ENCODE data around the gene FOXP1. TPM values are rescaled to one million over a fixed set of nuclear protein-coding genes. Genes with fewer than 3 reads are reported as not detected.

FOXP1 gene
- polyA plus RNA-seq, 4 donors, result 4.9 to 66.5 (median 15.3) TPM

DNA sequence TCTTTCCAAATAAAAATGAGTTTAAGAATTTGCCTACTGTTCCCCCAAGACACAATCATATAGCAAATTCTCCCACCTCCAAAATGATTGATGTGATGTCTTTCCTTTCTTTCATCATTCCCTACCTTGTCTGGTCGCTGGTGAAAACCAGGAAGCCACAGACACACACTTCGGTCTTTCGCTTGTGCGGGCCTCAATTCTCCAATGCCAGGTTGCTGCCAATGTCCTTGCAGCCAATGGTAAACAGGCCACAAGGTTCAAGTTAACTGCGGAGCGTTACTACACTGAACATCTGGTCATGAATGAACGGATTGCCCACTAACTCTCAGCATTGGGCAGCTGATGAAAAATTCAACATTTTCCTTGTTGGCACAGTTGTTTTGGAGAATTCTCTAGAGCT, 192.2 kb downstream of the FOXP1 start:
- H3K9me3 ChIP-seq (ENCODE audit: control insufficient read depth in 2 of 2, insufficient read depth in 1 of 2, low read depth in 1 of 2, low read length in 1 of 2), result no peaks in the 10 kb centered on the region
- H3K4me3 ChIP-seq (ENCODE audit: low read depth in 1 of 3, low read length in 3 of 3), result no peak overlapping the region
- H3K27me3 ChIP-seq (ENCODE audit: control insufficient read depth in 3 of 3, insufficient read depth in 3 of 3, low read length in 3 of 3), result no peaks in the 10 kb centered on the region
- no peak for DNase-seq
- H3K36me3 ChIP-seq (ENCODE audit: control insufficient read depth in 3 of 3, insufficient read depth in 2 of 3, low read depth in 1 of 3, low read length in 3 of 3), result no peaks in the 10 kb centered on the region
- no peak for FAIRE-seq
- H3K27ac ChIP-seq (ENCODE audit: low read depth in 1 of 3, low read length in 2 of 3), result no peak overlapping the region
- 82 to 92% (median 90%) methylated on average over 7 of the region's 7 CpGs for WGBS, 3 donors
- peaks cover 0 to 10% (median 9%) of the 10 kb centered on the region in 3 donors for H3K4me1 ChIP-seq (ENCODE audit: control insufficient read depth in 3 of 3, insufficient read depth in 2 of 3, low read depth in 1 of 3, low read length in 2 of 3)

DNA sequence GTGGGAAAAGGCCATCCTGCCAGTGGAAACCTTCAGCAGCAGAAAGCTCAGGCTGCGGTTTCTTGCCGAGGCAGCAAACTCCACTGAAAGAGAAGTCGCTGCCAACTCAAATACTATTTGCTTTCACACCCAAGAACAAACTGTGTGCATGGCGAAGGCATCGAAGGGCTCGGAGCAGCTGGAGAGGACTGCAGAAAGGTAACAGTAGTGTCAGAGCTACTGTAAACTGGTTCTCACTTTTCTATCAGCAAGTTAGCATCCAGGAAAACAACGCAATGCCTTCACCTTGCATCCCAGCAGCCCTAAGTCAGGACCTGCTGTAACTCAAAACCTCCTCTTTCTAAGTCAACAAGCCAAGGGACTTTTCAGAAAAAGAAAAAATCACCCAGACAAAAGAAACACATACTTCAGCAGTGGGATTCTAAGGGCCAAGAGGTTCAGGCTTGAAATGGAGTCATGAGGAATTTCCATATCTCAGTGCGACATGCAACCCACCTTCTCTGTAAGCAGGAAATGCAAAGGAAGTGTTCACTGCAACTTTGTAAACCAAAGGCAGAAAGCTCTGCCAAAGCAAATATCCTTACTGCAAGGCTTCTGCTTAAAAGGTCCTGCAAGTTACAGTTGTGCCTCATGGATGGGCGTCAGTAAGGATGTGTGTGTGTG, 193.5 kb downstream of the FOXP1 start:
- Histone ChIP-seq H3K9me3 (ENCODE audit: control insufficient read depth in 2 of 2, insufficient read depth in 1 of 2, low read depth in 1 of 2, low read length in 1 of 2) (no peaks in the 10 kb centered on the region), H3K27me3 (ENCODE audit: control insufficient read depth in 3 of 3, insufficient read depth in 3 of 3, low read length in 3 of 3) (no peaks in the 10 kb centered on the region), H3K27ac (ENCODE audit: low read depth in 1 of 3, low read length in 2 of 3) (peak overlapping the region in 2 of 3 donors; percentile 42 to 76), H3K4me3 (ENCODE audit: low read depth in 1 of 3, low read length in 3 of 3) (no peak overlapping the region), H3K36me3 (ENCODE audit: control insufficient read depth in 3 of 3, insufficient read depth in 2 of 3, low read depth in 1 of 3, low read length in 3 of 3) (no peaks in the 10 kb centered on the region), H3K4me1 (ENCODE audit: control insufficient read depth in 3 of 3, insufficient read depth in 2 of 3, low read depth in 1 of 3, low read length in 2 of 3) (peaks cover 3 to 9% (median 7%) of the 10 kb centered on the region in 3 donors)
- WGBS, 3 donors, result 9 to 22% (median 21%) methylated on average over 9 of the region's 9 CpGs
- FAIRE-seq (no peak), DNase-seq (peak; percentile 54 to 72)

DNA sequence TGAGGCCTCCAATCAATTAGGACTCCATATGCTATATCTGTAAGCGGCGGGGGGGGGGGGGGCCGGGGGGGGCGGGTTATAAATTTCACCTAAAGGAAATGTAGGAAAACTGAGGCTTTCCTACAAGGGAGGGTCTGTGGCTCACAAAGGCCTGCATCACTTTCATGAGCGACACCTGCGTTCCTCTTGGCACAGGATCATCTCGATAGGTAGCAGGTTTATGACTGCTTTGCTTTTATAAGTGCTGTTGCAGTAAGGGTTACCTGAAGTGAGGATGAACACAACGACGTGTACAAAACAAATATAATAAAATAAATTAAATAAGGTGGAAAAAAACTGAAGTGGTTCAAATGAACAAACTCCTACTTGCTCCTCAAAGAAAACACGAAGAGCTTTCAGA, 194.3 kb downstream of the FOXP1 start:
- peaks cover 3 to 13% (median 7%) of the 10 kb centered on the region in 3 donors for H3K4me1 ChIP-seq (ENCODE audit: control insufficient read depth in 3 of 3, insufficient read depth in 2 of 3, low read depth in 1 of 3, low read length in 2 of 3)
- FAIRE-seq (no peak), DNase-seq (peak in 1 of 2 donors; percentile 52)
- peak overlapping the region in 1 of 3 donors; percentile 77 for H3K27ac ChIP-seq (ENCODE audit: low read depth in 1 of 3, low read length in 2 of 3)
- H3K36me3 ChIP-seq (ENCODE audit: control insufficient read depth in 3 of 3, insufficient read depth in 2 of 3, low read depth in 1 of 3, low read length in 3 of 3), result no peaks in the 10 kb centered on the region
- H3K9me3 ChIP-seq (ENCODE audit: control insufficient read depth in 2 of 2, insufficient read depth in 1 of 2, low read depth in 1 of 2, low read length in 1 of 2), result no peaks in the 10 kb centered on the region
- 8 to 50% (median 33%) methylated on average over 10 of the region's 10 CpGs for WGBS, 3 donors
- no peaks in the 10 kb centered on the region for H3K27me3 ChIP-seq (ENCODE audit: control insufficient read depth in 3 of 3, insufficient read depth in 3 of 3, low read length in 3 of 3)
- H3K4me3 ChIP-seq (ENCODE audit: low read depth in 1 of 3, low read length in 3 of 3), result no peak overlapping the region

DNA sequence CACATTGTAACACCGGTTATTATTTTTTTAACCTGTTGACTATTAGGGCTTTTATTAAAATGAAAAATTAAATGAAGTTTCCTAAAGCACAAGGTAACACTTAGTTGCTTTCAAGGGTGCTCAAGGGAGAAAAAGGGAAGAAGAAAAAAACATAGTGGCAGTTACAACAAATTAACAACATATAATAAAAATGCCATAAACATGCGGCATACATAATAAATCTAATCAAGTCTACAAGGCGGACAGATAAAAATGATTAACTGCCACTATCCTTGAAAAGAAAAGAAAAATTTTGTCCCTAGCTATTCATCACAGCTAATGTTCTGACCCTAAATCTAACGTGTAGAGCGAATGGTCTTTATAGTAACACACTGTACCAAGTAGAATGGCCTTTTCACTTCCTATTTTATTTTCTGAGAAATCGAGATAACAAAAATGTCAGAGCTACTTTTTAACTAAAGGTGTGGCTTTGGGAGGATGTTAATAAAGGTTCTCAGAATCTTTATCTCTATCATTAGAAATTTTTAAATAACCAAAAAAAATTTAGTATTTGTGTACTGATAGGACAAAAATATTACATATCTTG, 194.9 kb downstream of the FOXP1 start:
- 21 to 55% (median 38%) methylated on average over 6 of the region's 6 CpGs for WGBS, 3 donors

DNA sequence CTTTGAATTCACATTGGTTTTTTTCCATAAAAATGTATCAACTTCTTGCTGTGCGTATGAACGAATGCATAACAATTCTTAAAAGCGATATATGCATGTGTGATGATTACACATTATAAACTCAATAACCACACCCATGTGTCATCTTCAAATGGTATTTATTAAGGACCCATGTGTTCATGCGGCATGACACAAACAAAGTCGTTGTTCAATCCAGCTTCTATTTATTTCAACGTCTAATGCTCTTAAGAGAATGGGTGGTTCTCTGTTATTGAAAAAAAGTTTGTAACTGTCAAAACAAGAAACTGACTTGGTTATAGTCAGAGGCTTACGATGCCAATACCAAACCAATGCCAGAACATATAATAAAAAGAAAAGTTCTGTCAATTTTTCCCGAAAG, 195.9 kb downstream of the FOXP1 start:
- Histone ChIP-seq H3K9me3 (ENCODE audit: control insufficient read depth in 2 of 2, insufficient read depth in 1 of 2, low read depth in 1 of 2, low read length in 1 of 2) (no peaks in the 10 kb centered on the region), H3K36me3 (ENCODE audit: control insufficient read depth in 3 of 3, insufficient read depth in 2 of 3, low read depth in 1 of 3, low read length in 3 of 3) (no peaks in the 10 kb centered on the region), H3K4me1 (ENCODE audit: control insufficient read depth in 3 of 3, insufficient read depth in 2 of 3, low read depth in 1 of 3, low read length in 2 of 3) (peaks cover 3 to 13% (median 7%) of the 10 kb centered on the region in 3 donors), H3K4me3 (ENCODE audit: low read depth in 1 of 3, low read length in 3 of 3) (no peak overlapping the region), H3K27ac (ENCODE audit: low read depth in 1 of 3, low read length in 2 of 3) (no peak overlapping the region), H3K27me3 (ENCODE audit: control insufficient read depth in 3 of 3, insufficient read depth in 3 of 3, low read length in 3 of 3) (no peaks in the 10 kb centered on the region)
- DNase-seq, result no peak
- 89 to 90% (median 90%) methylated on average over 8 of the region's 8 CpGs for WGBS, 3 donors
- FAIRE-seq, result no peak

More for the DNA sequence above, 194.9 kb downstream of the FOXP1 start:
- DNase-seq (peak in 1 of 2 donors; percentile 45), FAIRE-seq (no peak)
- H3K36me3 ChIP-seq (ENCODE audit: control insufficient read depth in 3 of 3, insufficient read depth in 2 of 3, low read depth in 1 of 3, low read length in 3 of 3), result no peaks in the 10 kb centered on the region
- H3K4me3 ChIP-seq (ENCODE audit: low read depth in 1 of 3, low read length in 3 of 3), result no peak overlapping the region
- no peaks in the 10 kb centered on the region for H3K27me3 ChIP-seq (ENCODE audit: control insufficient read depth in 3 of 3, insufficient read depth in 3 of 3, low read length in 3 of 3)
- peaks cover 3 to 13% (median 7%) of the 10 kb centered on the region in 3 donors for H3K4me1 ChIP-seq (ENCODE audit: control insufficient read depth in 3 of 3, insufficient read depth in 2 of 3, low read depth in 1 of 3, low read length in 2 of 3)
- peak overlapping the region in 1 of 3 donors; percentile 15 for H3K27ac ChIP-seq (ENCODE audit: low read depth in 1 of 3, low read length in 2 of 3)
- no peaks in the 10 kb centered on the region for H3K9me3 ChIP-seq (ENCODE audit: control insufficient read depth in 2 of 2, insufficient read depth in 1 of 2, low read depth in 1 of 2, low read length in 1 of 2)

DNA sequence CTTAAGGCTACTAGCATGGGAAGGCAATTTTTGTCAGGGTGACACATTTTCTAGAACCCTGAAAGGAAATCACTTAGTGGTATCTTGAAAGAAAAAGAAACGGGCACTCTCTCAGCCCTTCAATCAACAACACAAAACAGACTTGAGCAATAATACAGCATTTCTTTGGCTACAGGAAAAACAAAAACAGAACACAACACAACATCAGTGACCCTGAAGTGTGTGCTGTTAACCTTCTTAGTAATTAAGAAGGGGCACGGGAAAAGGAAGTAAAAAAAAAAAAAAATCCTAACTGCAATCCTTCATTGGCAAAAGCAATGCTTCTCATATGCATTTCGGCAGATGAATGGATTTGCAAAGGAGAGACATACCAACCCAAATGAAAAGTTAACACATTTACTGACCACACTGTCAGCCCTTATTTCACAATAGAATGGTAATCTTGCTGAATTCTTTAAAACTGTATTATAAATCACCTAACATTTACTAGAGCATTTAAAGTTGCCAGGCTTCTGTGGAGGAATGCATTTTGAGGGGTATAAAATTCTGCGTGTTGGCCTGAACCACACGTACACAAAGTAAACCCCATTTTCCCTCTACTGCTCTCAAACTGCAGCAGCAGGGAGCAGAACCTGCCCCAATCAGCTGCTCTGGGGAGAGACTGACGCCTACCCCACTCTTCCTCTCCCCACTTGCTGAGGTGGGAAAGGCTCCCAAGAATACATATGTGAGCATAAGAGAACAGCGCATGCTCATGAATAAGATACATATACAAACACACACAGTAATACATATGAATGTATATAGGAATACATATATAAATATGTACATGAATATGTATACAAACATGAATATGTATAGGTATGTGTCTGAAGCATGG, 198.5 kb downstream of the FOXP1 start:
- WGBS, 3 donors, result 69 to 79% (median 71%) methylated on average over 7 of the region's 7 CpGs

DNA sequence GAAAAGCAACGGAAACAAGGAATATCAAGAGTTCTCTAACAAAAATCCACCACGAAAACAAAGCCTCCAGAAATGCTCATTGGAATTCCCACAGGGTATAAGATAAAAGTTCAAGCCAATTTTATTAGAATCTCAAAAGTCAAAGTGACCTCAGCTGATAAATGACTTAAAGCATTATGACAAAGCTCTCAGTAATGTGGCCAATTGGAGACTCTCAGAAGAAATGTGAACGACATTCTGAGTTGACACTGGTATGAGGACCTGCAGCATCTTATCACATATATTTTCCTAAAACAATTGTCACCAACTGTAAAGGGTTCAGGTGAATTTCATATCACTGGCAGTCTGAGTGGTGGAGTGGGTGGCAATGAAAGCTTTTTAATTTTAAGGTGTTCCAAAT, 199.1 kb downstream of the FOXP1 start:
- FAIRE-seq (no peak), DNase-seq (no peak)
- H3K9me3 ChIP-seq (ENCODE audit: control insufficient read depth in 2 of 2, insufficient read depth in 1 of 2, low read depth in 1 of 2, low read length in 1 of 2), result peaks cover 0 to 3% of the 10 kb centered on the region in 2 donors
- no peak overlapping the region for H3K27ac ChIP-seq (ENCODE audit: low read depth in 1 of 3, low read length in 2 of 3)
- peaks cover 0 to 3% (median 0%) of the 10 kb centered on the region in 3 donors for H3K36me3 ChIP-seq (ENCODE audit: control insufficient read depth in 3 of 3, insufficient read depth in 2 of 3, low read depth in 1 of 3, low read length in 3 of 3)
- no peaks in the 10 kb centered on the region for H3K27me3 ChIP-seq (ENCODE audit: control insufficient read depth in 3 of 3, insufficient read depth in 3 of 3, low read length in 3 of 3)
- H3K4me1 ChIP-seq (ENCODE audit: control insufficient read depth in 3 of 3, insufficient read depth in 2 of 3, low read depth in 1 of 3, low read length in 2 of 3), result peaks cover 0 to 5% (median 3%) of the 10 kb centered on the region in 3 donors
- H3K4me3 ChIP-seq (ENCODE audit: low read depth in 1 of 3, low read length in 3 of 3), result no peak overlapping the region
- 57 to 68% (median 61%) methylated on average over 3 of the region's 3 CpGs for WGBS, 3 donors

More for the DNA sequence above, 198.5 kb downstream of the FOXP1 start:
- DNase-seq, result no peak
- Histone ChIP-seq H3K36me3 (ENCODE audit: control insufficient read depth in 3 of 3, insufficient read depth in 2 of 3, low read depth in 1 of 3, low read length in 3 of 3) (peaks cover 0 to 3% (median 0%) of the 10 kb centered on the region in 3 donors), H3K4me3 (ENCODE audit: low read depth in 1 of 3, low read length in 3 of 3) (no peak overlapping the region), H3K27ac (ENCODE audit: low read depth in 1 of 3, low read length in 2 of 3) (no peak overlapping the region), H3K4me1 (ENCODE audit: control insufficient read depth in 3 of 3, insufficient read depth in 2 of 3, low read depth in 1 of 3, low read length in 2 of 3) (peaks cover 0 to 9% (median 3%) of the 10 kb centered on the region in 3 donors), H3K27me3 (ENCODE audit: control insufficient read depth in 3 of 3, insufficient read depth in 3 of 3, low read length in 3 of 3) (no peaks in the 10 kb centered on the region), H3K9me3 (ENCODE audit: control insufficient read depth in 2 of 2, insufficient read depth in 1 of 2, low read depth in 1 of 2, low read length in 1 of 2) (peaks cover 0 to 1% of the 10 kb centered on the region in 2 donors)
- FAIRE-seq, result no peak

DNA sequence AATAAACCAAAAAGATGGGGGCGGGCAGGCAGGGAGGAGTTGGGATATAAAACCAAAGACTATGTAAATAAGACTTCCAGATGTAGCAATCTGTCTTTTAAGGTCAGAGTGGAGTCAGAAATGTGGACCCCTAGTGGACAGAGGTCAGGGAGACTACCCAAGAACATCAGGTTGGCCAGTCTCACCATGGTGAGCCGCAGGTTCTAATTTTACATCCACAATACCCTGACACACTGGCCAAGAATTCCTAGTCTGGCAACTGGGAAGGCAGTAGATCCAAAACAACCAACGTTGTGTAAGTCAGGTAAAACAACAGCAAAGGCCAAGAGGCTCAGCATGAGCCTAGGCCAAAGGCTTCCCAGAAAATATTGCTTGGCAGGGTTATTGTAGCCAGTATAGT, 203.4 kb downstream of the FOXP1 start:
- H3K27ac ChIP-seq (ENCODE audit: low read depth in 1 of 3, low read length in 2 of 3), result no peak overlapping the region
- 87 to 96% (median 94%) methylated on average over 3 of the region's 3 CpGs for WGBS, 3 donors

More for the DNA sequence above, 203.4 kb downstream of the FOXP1 start:
- peaks cover 0 to 5% (median 0%) of the 10 kb centered on the region in 3 donors for H3K4me1 ChIP-seq (ENCODE audit: control insufficient read depth in 3 of 3, insufficient read depth in 2 of 3, low read depth in 1 of 3, low read length in 2 of 3)
- no peak for DNase-seq
- no peak for FAIRE-seq
- no peak overlapping the region for H3K4me3 ChIP-seq (ENCODE audit: low read depth in 1 of 3, low read length in 3 of 3)
- peaks cover 0 to 3% of the 10 kb centered on the region in 2 donors for H3K9me3 ChIP-seq (ENCODE audit: control insufficient read depth in 2 of 2, insufficient read depth in 1 of 2, low read depth in 1 of 2, low read length in 1 of 2)
- peaks cover 0 to 3% (median 0%) of the 10 kb centered on the region in 3 donors for H3K36me3 ChIP-seq (ENCODE audit: control insufficient read depth in 3 of 3, insufficient read depth in 2 of 3, low read depth in 1 of 3, low read length in 3 of 3)
- no peaks in the 10 kb centered on the region for H3K27me3 ChIP-seq (ENCODE audit: control insufficient read depth in 3 of 3, insufficient read depth in 3 of 3, low read length in 3 of 3)

All from small intestine (tissue), 7 donors.